GM21825 (cell line): ENCODE results near the gene ARMC9.
"Not testable (repeated sequence)": the region's sequence is repeated elsewhere in the genome, so short reads cannot be mapped to it uniquely, and the experiment has no call there.

ENCODE experiments used
- ATAC-seq: cut with Tn5 transposase; IDR thresholded peaks from one replicate; pipeline ENCODE4 v1.9.1; 2021; ENCODE audit warnings: mild to moderate bottlenecking, moderate library complexity; ENCODE audit not compliant: unreplicated experiment

Gene ARMC9

DNA sequence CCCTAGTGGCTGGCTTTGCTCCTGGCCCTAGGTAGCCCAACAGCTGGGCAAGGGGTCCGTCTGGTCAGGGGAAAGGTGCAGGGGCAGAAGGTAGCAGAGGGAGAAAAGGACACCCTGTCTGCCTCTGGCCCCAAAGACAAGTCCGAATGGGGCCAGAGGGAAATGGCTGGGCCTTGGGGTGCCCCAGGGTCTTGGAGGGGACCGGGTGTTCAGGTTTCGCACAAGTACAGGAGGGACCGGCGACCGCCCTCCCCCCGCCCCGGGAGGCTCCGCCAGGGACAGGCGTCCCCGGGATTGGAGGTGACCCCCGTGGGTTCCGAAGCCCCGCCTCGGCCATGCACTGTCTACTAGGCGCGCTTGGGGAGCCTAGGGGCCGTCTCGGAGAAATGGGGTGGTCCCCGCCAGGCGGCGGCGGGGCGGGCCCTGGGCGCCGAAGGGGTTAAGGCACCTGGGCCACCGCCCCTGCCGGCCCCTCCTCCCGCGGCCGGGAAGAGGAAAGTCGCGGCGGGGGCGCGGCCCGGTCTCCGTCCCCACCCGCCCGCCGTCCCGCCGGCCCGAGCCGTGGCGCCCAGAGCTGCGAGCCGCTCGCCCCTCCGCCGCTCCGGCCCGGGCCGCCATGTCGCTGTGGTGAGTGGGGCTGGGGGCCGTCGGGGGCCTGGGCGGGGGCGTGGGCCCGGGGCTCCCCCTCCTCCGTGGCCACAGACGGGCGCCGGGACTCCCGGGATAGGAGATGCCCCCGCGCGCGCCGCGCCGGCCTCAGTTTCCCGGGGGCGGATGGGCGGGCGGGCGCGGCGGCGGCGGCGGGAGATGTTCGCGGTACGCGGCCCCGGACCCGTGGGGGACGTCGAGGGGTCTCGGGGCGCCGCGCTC, 197.0 kb downstream of the ARMC9 start, which contains the start of gene B3GNT7:
B3GNT7 (plus strand) TSS at position 523 of the 870 bp plus-strand sequence; CDS start at position 617, 94 bp downstream.
- ATAC-seq: peak; percentile 18

- no peak for ATAC-seq
These were observed 197.8 kb downstream of the ARMC9 start for GRCh38 chr2:231396058-231396821.

GRCh38 chr2:231397011-231397927, 198.8 kb downstream of the ARMC9 start:
- no peak for ATAC-seq

- no peak for ATAC-seq
These were observed 199.5 kb downstream of the ARMC9 start for GRCh38 chr2:231397928-231398294.

- no peak for ATAC-seq
These were observed 200.2 kb downstream of the ARMC9 start for GRCh38 chr2:231398585-231398984.

- ATAC-seq: no peak
These were observed 200.8 kb downstream of the ARMC9 start for GRCh38 chr2:231399046-231399852.

GRCh38 chr2:231399853-231400680, 201.6 kb downstream of the ARMC9 start:
- ATAC-seq: no peak

GRCh38 chr2:231400681-231401080, 202.2 kb downstream of the ARMC9 start:
- not testable (repeated sequence) for ATAC-seq

DNA sequence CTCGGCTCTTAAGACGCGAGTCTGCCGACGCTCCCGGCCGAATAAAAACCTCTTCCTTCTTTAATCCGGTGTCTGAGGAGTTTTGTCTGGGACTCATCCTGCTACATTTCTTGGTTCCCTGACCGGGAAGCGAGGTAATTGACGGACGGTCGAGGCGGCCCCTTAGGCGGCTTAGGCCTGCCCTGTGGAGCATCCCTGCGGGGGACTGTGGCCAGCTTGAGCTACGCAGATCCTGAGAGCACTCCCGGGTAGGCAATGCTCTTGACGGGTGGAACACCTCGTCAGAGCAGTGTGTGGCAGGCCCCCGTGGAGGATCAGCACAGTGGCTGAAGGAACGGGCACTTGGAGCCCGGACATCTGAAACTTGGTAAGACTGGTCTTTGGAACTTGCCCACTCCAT, 202.7 kb downstream of the ARMC9 start:
- not testable (repeated sequence) for ATAC-seq

DNA sequence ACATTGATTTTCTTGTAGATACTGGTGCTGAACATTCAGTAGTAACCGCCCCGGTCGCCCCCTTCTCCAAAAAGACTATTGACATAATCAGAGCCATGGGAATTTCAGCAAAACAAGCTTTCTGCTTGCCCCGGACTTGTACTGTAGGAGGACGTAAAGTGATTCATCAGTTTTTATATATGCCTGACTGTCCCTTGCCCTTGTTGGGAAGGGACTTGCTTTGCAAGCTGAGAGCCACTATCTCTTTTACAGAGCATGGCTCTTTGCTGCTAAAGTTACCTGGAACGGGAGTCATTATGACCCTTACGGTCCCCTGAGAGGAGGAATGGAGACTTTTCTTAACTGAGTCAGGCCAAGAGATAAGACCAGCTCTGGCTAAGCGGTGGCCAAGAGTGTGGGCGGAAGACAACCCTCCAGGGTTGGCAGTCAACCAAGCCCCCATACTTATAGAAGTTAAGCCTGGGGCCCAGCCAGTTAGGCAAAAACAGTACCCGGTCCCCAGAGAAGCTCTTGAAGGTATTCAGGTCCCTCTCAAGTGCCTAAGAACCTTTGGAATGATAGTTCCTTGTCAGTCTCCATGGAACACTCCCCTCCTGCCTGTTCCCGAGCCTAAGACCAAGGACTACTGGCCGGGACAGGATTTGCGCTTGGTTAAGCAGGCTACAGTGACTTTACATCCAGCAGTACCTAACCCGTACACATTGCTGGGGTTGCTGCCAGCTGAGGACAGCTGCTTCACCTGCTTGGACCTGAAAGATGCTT, 205.2 kb downstream of the ARMC9 start:
- not testable (repeated sequence) for ATAC-seq

DNA sequence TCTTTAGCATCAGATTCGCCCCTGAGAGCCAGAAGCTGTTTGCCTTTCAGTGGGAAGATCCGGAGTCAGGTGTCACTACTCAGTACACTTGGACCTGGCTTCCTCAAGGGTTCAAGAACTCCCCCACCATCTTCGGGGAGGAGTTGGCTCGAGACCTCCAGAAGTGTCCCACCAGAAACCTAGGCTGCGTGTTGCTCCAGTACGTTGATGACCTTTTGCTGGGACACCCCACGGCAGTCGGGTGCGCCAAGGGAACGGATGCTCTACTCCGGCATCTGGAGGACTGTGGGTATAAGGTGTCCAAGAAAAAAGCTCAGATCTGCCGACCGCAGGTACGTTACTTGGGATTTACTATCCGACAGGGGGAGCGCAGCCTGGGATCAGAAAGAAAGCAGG, 205.8 kb downstream of the ARMC9 start:
- ATAC-seq: not testable (repeated sequence)

- not testable (repeated sequence) for ATAC-seq
These were observed 207.4 kb downstream of the ARMC9 start for GRCh38 chr2:231405601-231406367.

DNA sequence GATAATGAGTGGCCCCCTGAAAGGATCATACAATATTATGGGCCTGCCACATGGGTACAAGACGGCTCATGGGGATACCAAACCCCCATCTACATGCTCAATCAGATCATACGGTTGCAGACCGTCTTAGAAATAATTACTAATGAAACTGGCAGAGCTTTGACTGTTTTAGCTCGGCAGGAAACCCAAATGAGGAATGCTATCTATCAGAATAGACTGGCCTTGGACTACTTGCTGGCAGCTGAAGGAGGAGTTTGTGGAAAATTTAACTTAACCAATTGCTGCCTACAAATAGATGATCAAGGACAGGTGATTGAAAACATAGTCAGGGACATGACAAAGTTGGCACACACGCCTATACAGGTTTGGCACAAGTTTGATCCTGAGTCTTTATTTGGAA, 209.3 kb downstream of the ARMC9 start:
- not testable (repeated sequence) for ATAC-seq

DNA sequence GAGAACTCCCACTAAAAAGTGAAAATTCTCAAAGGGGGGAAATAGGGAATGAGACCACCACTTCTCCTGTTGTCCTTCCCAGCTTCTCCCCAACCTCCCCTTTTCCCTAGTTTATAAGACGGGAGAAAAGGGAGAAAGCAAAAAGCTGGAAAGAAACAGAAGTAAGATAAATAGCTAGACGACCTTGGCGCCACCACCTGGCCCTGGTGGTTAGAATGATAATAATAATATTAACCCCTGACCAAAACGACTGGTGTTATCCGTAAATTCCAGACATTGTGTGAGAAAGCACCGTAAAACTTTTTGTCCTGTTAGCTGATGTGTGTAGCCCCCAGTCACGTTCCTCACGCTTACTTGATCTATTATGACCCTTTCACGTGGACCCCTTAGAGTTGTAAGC, 209.9 kb downstream of the ARMC9 start:
- ATAC-seq: not testable (repeated sequence)

- ATAC-seq: no peak
These were observed 211.3 kb downstream of the ARMC9 start for GRCh38 chr2:231409776-231410175.

- no peak for ATAC-seq
These were observed 212.0 kb downstream of the ARMC9 start for GRCh38 chr2:231410293-231411004.

GRCh38 chr2:231411237-231411636, 212.8 kb downstream of the ARMC9 start:
- no peak for ATAC-seq
